ENCODE data around the gene SPOCD1.

The SPOCD1 gene

DNA sequence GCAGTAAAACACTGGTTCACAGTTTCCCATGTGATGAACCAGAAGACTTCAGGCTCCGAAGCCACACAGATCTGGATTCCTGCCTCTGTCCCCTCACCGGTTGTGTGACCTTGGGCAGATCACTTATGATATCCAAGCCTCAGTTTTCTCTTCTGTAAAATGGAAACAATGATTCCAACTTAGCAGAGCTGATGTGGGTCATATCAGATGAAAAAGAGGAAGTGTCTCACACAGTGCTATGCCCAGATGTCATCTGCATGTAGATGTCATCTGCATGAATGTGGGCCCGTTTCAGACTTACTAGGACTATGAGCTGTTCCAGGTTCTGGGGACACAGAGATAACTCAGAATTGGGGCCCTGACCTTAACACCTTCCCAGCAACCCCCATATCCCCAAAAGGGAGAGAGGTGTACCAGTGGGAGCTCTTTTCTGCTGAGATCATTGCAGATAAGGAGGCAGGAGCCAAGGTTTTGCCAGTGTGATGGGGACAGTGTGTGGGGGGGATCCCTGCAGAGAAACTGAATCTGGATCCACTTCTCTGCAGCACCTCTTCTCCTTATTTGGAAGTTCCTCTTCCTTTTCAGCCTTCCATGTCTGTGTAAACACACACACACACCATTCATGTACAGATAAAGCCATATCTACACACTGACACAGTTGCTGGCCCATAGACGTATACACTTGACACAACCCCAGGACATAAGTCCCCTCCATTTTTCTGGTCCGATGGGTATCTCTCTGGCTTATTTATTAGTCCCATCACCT is 46.7 kb downstream of the SPOCD1 start:
- no peak for DNase-seq

DNA sequence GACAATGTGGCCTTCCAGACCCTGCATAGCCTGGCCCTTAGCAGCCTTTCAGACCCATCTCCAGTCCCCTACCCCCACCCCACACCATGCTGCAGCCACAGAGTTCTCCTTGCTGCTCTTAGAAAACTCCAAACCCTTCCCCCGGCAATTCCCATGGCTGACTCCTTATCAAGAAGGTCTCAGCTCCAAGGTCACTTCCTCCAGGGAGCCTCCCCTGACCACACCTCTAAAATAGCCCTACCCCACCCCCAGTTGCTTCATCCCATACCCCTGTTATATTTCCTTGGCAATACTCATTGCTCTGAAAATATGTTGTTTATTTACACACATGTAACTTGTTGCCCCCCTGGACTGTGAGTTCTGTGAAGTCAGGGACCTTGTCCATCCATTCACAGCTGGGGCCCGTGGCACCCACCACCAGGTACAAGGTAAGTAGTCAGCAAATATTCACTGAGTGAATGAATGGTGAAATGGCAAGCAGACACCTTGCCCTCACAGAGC is 47.4 kb downstream of the SPOCD1 start:
- no peak for DNase-seq

DNA sequence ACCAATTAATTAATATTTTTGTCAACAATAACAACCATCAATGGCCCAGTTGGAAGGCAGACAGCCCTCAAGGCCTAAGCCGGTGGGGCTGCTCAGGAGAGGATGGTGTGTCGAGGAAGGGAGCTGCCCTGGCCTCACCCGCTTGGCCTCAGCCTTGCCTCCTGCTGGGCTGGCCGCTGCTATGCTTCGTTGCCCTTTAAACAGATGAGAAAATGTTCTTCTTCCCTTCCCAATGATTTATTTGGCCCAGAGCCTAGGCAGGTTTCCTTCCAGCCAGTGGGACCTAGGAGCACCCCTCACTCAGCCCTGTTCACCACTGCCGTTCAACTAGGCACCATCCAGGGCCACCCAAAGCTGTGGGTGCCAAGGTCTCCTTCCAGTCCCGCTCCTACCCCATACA is 48.6 kb downstream of the SPOCD1 start:
- no peak for DNase-seq

DNA sequence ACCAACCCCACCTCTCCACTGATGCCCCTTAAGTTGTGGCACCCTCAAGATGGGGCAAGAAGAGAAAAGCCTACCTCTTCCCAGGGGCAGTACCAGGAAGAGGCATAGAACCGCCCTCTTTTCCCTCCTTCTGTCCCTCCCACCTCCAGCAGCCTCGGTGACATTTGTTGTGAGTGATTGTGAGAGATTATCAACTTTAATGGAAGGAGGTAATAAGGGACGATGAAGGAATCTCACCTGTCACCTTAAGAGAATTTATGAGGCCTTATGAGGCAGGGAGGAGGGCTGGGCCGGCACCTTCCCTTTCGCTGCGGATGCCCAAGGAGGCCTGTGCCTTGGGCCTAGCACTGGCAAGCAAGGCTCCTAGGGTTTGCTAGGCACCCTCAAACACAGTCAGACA is 50.3 kb downstream of the SPOCD1 start:
- DNase-seq = no peak

DNA sequence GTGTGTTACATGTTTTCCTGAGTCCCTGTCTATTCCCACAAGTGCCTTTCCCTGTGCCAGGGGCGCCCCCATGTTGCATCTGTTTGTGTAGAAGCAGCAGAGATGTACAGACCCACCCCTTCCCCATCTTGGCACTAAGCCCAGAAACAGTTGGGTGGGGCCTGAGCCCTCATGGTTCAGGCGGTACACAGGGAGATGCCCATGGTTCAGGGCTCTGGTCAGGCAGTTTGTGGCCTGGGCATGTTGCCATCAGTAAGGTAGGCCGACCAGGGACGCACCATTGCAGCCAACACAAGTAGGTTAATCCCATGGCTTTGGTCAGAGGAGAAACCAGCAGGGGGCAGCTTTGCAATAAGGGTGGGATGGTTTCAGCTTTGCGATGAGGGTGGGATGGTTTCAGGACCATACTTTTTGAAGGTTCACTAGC is 50.8 kb downstream of the SPOCD1 start:
- DNase-seq = no peak

DNA sequence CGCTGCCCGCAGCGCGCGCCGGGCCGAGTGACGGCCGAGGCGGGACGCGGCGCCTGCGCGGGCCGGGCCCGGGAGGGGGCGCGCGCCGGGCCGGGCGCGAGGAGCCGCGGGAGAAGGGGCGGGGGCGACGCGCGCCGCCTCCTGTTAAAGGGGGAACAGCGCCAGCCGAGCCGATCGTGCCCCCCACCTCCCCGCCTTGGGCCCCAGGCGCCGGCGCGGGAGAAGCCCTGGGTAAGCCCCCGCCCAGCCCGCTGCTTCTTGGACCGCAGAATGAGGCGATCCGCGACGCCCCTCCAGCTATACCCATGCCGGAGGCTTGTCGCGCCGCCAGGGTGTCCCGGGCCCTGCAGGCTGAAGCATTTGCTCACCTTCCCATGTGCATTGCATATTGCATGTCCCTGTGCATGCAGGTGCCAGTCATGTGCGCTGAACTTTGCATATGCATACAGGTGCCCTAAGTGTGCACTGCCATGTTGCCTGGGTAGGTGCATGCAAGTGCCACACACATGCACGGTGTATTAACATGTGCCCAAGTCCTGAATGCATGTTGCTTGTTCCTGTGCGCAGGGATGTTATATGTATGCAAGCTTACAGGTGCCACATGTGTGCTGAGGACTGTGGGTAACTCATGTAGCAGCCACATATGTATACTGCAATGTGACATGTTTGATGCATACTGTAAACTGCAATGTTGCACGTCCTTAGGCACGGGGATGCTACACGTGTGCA is 51.3 kb downstream of the SPOCD1 start, which contains the start of gene ADGRB2:
Gene ADGRB2, minus strand, starts transcription at position 29 of the 729 bp plus-strand sequence. CDS start 7,119 bp downstream, outside the sequence.
- DNase-seq = no peak

DNA sequence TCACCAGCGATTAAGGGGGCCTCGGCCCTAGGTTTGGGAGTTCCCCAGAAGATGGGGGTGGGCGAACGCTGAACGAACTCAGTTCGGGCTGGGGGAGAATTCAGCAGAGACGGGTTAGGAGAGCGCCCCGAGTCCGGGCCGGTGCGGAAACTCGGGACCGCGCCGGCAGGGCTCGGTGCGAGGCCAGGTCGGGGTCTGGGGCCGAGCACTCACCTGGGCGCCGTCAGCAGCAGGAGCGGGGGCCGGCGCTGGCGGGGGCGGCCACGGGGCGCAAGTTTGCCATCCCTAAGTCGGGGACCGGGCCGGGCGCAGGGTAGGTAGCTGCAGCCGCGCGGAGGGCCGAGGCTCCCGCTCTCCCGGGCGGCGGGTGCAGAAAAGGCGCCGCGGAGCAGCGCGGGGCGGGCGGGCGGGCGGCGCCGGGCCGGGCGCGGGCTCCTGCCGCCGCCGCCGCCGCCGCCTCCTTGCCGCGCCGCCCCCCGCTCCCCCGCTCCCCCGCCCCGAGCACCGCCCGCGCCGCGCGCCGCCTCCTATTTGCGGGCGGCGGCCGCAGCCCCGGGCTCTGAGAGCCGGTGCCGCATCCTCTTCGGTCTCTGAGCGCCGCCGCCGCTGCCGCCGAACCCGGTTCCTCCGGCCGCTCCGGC is 52.0 kb downstream of the SPOCD1 start:
- no peak for DNase-seq

DNA sequence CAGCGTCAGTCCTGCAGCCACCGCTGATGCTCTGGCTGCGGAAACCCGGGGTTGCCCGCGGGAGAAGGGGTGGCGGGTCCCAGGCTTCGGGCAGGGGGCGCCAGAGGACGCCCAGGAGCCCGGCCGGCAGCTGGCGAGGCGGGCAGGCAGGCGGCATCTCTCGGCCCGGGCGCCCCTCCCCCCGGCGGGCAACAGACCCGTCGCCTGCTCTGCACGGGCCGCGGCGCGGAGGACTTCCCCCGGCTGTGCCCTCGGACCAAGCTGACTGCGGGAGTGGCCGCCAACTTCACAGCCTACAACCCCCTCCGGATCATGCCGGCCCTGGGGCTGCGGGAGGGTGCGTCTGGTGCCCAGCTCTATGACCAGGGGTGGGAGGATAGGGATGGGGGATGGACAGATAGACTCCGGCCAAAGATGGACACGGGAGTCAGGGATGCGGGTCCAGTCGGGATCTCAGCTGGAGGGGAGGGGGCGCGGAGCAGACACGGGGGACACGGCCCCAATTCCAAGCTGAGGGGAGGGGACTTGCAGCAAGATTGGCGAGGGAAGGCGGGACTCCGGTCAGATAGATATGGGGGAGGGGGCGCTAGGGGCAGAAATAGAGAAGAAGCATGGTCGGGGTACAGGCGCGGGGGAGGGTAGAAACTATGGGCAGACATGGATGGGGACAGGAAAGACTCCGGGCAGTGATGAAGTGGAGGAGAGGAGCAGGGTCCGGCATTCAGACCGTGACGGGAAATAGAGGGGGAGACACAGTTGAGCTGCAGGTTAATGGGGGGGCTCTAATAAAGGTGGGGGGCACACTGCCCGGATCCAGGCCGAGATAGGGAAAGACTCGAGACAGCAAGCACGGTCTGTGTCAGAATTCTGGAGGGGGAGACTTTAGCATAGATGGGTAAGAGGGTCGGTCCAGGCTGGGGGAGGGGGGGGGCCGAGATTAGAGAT is 52.8 kb downstream of the SPOCD1 start:
- no peak for DNase-seq

DNA sequence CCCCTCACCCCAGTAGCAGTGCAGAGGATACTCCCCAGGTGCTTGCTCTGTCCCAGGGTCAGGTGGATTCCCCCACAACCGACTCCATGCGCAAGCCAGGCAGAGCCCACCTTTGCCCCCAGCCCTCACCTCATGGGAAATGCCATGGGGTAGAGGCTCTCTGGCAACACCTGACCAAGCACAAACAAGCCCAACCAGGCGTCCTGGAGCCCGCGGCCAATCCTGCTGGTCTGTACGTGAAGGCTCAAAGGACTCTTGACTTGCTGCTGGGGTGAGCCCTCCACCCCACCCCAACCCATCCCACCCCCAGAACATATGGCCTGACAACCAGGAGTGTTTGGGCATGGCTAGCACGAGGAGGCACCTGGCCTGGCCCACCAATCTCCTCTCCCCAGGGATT is 53.5 kb downstream of the SPOCD1 start:
- DNase-seq = no peak

DNA sequence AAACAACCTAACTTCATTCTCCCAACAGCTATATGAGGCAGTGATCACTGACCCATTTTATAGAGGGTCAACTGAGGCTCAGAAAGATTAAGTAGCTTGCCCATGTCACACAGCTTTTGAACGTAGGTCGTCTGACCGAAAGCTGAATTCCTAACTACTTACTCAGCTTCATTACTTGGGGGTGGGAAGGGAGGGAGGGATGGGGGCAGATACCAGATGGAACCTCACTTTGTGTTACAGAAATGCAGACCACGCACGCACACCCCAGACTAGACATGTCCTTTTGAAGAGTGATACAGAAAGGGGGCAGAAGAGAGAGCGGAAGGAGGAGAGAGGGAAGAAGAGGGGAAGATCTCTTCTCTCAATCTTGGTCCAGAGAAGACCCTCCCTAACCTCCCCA is 53.9 kb downstream of the SPOCD1 start:
- DNase-seq = no peak

DNA sequence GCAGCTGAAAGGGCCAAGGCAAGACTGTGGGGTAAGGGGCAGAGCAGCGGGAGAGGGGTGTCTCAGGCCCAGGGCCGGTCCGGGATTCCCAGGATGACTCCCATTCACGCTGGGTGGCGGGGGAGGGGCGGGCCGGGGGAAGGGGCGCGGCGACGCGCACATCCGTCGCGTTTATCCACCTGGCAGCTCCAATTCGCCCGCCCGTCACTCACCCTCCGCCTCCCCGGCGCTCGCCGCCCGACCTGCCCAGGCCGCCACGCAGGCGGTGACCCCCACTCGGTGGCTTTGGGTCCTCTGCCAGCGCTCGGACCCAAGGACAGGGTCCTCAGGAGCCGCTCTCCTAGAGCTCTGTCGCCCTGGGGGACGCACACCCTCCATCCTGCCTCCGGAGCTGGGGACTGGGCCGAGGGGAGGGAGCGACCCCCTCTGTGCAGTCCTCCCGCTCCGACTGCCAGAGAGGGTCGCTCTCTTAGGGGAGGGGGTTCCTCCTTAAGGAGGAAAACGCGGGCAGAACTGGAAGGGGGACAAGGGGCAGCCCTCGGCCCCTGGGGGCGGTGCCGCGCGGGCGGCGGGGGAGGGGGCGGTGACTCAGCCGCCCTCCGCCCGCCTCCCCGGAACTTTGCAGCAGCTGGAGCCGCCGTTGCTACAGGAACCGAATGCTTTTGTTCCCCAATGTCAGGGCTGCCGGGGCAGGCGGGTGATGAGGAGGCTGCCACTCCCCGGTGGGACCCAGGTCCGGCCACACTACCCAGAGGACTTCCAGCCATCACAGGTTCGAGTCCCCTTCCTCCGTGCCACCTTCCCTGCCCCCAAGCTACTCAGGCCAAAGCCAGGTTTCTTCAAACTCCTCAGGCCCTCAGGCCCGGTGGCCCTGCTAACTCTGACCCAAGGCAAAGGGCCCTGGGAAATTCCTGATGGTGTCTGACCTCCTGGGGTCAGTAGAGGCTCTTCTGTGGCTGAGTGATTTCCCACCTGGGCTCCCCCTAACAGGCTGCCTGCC is 55.1 kb downstream of the SPOCD1 start:
- no peak for DNase-seq

DNA sequence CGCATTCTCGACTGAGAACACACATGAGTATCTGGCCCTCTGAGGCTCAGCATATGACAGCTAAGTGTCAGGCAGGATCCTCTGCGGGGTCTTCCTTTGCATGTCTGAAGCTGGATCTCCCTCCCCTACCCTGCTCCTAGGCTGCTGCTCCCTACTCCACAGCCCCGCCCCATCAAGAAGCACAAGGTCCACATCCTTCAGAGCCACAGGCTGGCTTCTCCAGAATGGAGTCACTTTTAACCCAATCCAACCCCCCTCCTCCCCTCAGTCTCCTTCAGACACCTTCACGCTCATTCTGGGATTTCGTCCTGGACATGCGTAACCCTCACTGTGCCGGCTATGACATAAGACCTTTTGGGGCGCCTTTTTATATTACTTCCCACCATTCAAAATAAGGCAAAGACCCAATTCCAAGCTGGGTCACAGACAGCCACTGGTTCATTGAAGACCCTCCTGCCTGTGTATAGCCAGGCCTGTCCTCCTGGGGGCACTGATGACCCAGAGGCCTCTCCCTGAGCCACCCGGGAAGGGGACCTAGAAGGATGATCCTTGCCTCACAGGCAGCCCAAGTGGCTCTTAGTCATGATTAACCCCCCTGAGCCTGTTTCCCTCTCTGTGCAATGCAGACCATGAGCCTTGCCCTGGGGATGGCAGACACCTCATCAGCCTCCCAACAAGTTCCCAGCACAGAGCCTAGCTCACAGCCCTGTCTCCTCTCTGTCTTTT is 56.4 kb downstream of the SPOCD1 start:
- DNase-seq = no peak

DNA sequence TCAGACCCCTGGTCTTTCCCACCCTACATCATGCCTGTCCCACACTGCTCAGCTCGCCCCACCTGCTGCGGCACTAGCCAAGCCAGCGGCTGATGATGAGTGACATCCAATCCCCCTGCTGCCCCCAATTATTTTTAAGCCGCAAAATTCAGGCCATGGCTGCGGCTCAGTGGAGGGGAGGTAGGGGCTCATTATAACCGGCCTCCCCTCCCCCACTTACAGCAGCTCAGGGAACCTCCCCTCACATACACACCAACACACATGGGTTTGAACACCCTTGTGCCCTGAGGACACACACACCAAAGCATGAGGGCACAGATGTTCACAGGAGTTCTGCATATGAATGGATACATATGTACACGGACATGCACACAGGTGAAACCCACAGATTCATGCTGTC is 57.0 kb downstream of the SPOCD1 start:
- no peak for DNase-seq

DNA sequence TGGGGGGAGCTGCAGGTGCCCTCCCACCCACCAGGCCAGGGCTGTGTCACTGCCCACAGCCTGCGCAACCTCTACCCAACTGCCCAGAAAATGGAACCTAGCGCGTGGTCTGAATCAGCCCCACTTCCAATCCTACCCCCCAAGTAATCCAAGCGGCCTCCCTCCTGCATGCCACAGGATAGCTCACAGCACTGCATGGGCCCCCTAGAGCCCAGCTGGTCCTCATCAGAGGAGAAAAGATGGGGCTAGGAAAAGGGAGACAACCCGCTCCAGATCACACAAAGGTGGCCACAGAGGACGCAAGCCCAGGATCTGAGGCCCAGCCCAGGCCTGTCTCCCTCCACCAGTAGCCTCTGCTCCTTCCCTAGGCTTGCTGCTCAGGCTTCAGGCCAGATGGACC is 57.8 kb downstream of the SPOCD1 start:
- no peak for DNase-seq

DNA sequence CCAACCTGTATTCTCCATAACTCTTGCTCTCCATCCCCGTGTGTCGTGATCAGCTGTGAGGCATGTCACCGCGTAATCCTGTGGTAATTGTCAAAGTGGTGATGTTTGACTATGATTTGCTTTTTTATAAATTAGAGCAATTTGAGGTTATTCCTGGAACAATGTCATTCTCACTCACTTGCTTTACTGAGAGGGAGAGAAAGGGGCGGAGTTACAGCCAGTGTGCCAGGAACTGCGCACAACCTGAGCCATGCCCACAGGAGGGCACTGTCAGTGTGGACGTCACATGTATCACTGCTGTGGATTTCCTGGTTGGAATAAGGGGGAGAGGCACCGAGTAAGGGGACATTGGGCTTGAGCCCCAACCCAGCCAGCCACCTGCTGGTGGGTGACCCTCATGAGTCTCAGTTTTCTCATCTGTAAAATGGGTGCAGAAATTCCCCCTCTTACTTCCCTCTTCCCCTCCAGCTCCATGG is 58.6 kb downstream of the SPOCD1 start:
- DNase-seq = no peak

DNA sequence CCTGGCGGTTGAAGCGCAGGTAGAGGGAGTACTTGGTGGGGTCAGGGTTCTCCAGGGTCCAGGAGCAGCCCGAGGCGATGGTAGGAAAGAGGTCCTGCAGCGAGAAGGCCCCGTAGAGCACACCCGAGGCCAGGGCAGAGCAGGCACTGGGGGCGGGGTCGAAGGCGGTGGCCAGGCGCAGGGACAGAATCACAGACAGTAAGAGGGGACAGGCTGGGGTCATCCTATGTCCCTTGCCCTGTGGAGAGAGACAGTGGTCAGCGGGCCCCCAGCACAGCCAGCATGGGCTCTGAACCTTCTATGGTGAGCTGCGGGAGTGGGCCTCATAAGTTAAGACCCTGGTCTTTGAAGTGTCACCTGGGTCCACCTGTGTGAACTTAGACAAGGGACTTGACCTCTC is 59.2 kb downstream of the SPOCD1 start:
- DNase-seq = no peak

DNA sequence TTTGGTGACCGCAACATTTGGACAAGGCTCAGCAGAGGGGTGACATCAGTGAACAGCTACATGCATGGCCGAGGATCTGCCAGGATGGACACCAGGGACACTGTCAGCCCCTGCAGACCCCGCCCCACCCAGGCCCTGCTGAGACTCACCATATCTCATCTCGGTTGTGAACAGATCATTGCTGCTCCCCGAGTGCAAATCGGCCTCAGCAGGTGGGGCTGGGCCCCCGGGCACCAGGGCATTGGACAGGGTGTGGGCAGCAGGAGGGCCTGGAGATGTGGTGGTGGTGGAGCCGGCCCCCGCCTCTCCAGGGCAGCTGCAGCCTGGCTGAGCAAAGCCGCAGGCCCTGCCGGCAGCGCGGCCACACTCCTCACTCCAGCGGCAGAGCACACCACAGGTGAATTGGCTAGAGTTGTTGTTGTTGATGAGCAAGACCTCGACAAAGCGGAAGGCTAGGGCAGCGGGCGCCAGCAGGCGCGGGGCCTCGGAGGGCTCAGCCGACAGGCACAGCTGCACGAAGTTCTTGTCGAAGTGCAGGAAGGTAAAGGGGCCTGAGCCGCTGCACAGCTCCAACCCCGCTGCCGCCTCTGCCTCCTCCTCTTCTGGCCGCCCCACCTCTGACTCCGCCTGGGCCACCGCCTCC is 59.9 kb downstream of the SPOCD1 start:
- no peak for DNase-seq

DNA sequence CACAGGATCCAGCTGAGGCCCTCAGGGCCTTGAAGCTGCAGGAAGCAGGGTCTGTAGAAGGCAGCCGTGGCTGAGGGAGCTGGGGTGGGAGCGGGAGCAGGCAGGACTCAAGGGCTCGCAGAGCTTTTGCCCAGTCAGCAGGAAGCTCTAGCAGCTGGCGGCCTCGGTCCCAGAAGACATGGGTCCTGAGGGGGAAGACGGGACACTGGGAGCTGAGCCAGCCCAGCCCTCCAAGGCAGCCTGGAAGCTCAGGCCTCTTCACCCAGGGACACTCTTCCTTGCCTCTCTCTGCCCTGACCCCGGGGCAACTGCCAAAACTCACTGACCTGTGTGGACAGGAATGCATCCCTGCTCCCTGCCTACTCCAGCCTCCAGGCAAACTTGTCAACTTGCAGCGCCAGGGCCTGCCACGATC is 60.6 kb downstream of the SPOCD1 start:
- no peak for DNase-seq

DNA sequence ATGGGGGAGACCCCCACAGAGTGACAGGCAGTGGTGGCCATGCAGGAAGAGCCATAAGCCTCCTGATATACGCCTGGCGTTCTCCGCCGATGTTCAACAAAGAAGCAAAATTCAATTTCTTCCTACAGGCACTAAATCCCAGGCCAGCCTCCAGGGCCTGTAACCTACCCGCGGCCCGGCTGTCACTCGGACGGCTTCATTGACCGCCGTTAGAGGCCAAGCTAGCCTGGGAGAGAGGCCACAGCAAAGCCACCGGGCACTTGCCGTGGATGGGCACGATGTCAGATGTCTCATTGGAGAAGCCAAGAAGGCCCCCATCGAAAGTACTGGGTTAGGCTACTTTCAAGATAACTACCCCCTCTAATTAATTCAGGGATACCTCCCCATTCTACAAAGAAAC is 61.4 kb downstream of the SPOCD1 start:
- no peak for DNase-seq
